Stomach (tissue), 4 donors: ENCODE results near the gene CD101.

Experiments used
- CTCF ChIP-seq, 7 experiments: fragments of 450-650 bp in 4 of 7; fragments of 200-600 bp in 3 of 7; sonication (generic) in 3 of 7; IDR thresholded peaks; one replicate each; pipeline ENCODE4 v1.5.1; 2016 to 2019; ENCODE audit warnings: antibody characterized with exemption in 7 of 7, control low read depth in 2 of 7, mild to moderate bottlenecking in 1 of 7
- EP300 ChIP-seq: sonication (generic); formaldehyde crosslinking; IDR thresholded peaks from one replicate; pipeline ENCODE4 v1.6.1; 2017; ENCODE audit warnings: antibody characterized with exemption
- POLR2A ChIP-seq, 4 donors: fragments of 450-650 bp; IDR thresholded peaks; one replicate each; pipeline ENCODE4 v1.6.1; 2016; ENCODE audit warnings: antibody characterized with exemption in 4 of 4, control low read depth in 2 of 4, mild to moderate bottlenecking in 1 of 4, moderate library complexity in 1 of 4

- TF ChIP-seq EP300, result no peak
- TF ChIP-seq CTCF (IDR thresholded peaks at IDR 0.05), result no peak
- TF ChIP-seq POLR2A (IDR thresholded peaks at IDR 0.05), result no peak
These were observed 45.7 kb downstream of the CD101 start for GRCh38 chr1:117047271-117047670.
